GM19238 (cell line): Measurements from ENCODE around the gene NOS2.
"Not testable (repeated sequence)": the region's sequence is repeated elsewhere in the genome, so short reads cannot be mapped to it uniquely, and the experiment has no call there.

ENCODE experiments used
- DNase-seq: peaks from one replicate; pipeline ENCODE4 v3.0.0; 2011; ENCODE audit warnings: low spot score; ENCODE audit not compliant: insufficient read length

NOS2 gene

DNA sequence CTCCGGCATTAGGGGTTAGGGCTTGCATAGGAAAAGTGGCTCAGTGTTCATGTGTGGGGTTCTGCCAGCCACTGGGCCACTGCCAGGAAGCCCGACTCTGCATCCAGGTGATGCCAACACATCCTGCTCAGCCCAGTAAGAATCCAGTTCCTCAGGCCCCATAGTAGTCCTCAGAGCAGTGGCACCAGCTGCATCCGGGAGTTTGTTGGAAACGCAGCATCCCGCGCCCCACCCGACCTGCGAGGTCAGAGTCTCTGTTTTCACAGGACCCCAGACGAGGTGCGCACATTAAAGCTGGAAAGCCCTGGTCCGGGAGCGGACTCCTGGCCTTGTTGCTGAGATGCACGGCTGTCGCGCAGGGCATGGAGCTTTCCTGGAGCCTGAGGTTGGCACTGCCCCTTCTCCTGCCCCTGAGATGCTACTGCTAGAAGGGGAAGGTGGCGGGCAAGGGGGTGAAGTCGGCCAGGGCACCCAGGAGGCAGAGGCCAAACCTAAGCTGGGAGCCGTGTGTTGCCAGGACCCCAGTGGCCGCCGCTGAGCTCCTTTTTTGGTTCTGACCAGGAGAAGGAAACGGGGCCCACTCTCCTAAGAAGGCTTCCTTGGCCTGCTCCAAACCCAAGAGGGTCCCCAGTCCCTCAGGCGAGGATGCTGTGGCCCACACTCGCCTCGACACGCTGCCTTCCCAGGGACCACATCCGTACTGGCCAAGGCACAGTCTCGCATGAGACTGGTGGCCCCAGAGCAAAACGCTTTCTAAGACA lies 44.4 kb downstream of the NOS2 start:
- no peak for DNase-seq

DNA sequence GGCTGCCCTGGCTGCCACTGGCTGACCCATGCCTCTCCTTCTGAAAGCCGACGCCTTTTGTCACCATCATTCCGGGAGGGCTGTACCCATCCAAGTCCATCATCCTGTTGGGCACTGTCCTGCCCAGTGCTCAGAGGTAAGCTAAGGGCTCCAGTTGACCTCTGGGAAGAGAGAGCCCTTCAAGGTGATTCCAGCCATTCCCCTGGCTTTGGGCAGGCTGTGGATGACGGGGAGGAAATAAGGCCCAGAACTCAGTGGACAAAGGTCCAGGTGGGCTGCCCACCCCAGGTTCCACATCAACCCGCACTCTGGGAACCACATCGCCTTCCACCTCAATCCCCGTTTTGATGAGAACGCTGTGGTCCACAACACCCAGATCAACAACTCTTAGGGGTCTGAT lies 45.8 kb downstream of the NOS2 start:
- no peak for DNase-seq

DNA sequence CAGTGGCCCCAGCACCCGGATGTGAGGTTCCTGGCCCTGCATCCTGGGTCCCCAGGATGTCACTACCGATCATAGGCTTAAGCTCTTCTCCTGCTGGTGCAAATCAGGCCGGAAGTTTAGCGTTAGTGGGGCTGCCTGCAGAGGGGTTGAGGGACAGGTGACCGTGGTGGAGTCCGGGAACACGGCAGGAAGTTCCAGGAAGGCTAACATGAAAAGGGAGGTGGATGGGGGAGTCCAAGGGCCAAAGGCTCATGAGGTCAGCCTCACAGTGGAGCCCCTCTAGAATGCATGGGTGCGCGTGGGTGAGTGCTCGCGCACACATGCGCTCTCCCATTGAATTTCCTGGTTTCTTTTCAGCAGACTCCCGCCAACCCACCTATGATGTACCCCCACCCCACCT lies 46.6 kb downstream of the NOS2 start:
- DNase-seq: not testable (repeated sequence)

DNA sequence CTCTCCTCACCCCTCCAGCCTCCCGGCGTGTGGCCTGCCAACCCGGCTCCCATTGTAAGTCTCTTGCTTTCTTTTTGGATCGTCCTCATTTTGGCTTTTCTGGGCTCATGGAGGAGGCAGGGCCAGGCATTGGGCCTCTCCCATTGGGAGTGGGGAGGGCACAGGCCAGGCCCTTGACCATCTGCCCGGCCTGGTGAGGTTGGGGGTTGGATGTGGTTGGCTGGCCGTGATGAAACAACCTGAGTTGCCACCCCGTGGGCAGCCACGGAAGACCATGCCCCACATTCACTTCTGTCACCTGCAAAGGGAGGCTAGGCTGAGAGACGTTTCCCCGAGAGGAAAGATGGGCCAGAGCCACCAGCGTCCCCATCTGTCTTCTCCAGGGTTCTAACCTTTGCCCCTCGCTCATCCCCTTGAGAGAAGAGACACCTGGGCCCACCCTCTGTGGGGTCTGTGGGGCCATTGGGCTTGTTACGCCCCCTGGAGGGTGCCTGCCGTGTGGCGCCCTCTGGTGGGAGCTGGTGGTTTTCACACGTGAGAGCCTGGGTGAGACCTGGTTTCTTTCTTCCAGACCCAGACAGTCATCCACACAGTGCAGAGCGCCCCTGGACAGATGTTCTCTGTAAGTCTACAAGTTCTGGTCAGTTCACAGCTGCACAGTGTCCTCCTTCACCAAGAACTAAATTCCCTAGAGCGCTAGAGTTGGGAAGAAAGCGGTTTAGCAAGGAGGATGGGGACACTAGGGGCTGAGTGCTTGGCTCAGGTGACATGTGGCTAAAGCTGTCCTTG lies 47.3 kb downstream of the NOS2 start:
- DNase-seq: not testable (repeated sequence)

DNA sequence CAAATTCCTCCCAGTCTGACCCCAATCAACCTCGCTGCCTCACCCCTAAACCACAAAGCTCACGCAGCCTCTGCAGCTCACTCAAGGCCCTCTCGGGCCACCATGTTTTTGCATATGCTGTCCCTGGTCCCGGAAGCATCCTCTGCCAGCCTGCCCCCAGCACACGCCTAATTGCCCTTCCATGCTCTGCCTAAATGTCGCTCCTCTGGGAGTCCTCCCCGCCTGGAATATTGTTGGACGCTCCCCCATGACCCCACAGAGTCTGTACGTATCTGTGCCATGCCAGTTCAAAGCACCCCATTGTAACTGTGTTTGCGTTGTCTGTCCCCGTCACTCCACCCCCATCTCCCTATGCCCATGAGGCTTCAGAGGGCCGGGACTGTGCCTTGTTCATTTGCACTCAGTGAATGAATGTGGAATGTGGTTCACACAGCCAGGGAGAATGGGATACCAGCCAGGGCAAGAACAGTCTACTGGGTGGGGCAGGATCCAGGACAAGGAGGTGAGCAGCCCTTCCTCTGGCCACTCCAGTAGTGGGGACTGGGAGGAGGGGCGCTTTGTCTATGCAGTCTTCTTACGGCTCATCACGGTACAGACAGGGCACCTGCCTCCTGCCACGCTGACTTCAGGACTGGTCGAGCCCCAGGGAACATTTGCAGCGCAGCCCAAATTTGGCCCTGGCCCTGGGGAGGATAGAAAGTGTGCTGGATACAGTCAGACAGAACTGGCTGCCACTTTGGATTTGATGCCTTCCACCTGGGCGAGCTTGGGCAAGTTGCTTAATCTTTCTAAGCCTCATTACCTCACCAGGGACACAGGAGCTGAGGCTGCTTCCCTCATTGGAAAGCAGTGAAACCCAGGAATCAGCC lies 48.5 kb downstream of the NOS2 start:
- no peak for DNase-seq

DNA sequence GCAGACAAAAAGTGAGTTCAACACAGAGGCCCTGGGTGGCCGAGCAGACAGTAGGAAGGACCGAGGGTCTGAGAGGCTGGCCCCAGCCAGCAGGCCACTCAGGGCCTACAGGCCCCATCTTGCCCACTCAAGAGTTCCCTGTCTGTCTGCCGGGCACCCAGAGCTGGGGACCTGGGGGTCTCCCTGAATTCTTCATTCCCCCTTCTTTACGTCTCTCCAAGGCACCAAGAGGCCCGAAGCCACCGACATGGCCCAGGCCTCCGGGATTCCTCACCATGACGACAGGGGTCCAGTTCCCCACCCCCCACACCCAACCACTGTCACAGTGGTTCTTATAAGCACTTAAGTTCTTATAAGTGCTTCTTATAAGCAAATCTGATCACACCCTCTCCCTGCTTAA lies 49.2 kb downstream of the NOS2 start:
- no peak for DNase-seq

DNA sequence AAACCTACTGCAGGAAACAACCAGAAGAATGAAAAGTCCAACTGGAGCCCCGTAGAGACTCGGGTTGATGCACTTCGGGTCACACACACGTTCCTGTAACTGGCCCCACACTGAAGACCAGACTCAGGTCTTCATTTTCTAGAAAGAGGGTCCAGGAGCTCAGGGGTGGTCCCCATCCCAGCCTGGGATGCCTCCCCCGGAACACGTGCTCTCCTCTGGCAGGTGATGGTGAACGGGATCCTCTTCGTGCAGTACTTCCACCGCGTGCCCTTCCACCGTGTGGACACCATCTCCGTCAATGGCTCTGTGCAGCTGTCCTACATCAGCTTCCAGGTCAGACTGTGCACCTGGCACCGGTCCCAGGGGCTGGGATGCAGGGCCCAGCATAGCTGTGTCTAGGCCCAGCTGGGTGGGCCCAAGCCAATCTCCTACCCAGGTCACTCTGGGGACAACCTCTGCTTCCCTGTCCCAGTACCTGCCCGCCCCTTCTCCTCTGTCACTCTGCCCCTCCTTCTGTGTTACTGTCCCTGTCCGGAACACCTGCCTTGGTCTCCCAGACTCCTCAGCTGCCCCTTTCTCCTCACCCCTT lies 50.7 kb downstream of the NOS2 start:
- DNase-seq: not testable (repeated sequence)

DNA sequence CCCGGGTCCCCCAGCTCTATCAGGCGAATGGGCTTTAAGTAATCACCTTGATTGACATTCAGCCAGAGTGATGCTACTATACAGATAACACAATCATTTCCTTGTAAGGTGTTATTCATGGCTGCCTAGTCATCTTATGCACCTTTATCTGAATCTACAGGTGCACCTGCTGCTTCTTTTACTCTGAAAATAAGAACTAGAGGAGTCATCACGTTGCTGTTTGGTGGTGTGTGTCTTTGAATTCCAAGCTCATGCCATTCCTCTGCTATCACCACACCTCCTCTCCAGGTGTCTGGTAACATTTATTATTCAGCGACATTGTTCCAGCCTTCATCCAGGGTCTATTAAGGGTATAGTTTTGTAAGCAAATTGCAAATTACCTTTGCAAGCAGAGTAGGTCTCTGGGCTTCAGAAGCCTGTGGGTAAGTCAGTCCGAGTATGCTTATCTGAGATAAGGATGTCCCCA lies 51.9 kb downstream of the NOS2 start:
- DNase-seq: no peak

DNA sequence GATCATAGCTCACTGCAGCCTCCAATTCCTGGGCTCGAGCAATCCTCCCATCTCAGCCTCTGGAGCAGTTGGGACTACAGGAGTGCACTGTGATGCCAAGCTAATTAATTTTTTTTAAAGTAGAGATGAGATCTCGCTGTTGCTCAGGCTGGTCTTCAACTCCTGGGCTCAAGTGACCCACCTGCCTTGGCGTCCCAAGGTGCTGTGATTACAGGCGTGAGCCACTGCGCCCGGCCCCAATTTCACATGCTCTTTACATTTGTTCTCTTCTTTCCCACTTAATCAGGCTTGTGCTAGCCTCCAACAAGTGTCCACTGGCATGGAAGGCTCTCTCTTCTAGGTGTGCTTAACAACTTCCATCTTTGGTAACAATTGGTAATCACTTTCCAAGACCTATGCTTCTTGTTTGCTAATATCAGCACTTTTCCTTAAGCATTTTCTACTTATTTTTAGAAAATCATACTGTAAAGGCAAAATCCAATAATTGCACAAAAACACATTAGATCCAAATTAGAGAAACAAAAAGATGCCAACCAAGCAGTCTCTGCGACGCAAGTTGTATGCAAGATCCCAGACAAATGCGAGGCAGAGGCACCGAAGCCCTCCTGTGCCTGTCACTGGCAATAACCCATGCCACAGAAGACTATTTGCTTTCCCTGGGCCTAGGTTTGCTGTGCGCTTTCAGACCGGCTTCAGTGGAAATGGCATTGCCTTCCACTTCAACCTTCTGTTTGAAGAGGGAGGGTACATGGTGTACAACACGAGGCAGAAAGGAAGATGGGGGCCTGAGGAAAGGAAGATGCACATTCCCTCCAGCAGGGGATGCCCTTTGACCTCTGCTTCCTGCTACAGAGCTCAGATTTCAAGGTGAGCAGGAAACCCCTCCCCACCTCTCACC lies 52.6 kb downstream of the NOS2 start:
- no peak for DNase-seq

DNA sequence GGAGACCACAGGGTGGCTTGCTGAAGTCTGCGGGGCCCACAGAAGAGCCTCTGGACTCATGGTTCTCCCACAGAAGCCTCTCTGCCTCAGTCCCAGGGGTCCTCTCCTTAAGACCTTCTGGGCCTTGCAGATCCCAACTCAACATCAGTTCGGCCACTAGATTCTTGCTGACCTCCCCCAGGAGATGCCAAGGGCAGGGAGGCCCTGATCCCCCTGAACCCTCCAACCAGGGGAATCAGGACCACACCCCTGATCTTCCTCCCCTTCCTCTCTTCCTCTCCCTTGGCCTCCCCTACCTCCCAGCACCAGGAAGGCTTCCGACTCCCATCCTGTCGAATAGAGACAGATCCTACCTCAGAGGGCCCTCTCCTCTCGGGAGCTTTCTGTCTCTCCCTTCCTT lies 53.4 kb downstream of the NOS2 start:
- DNase-seq: no peak

DNA sequence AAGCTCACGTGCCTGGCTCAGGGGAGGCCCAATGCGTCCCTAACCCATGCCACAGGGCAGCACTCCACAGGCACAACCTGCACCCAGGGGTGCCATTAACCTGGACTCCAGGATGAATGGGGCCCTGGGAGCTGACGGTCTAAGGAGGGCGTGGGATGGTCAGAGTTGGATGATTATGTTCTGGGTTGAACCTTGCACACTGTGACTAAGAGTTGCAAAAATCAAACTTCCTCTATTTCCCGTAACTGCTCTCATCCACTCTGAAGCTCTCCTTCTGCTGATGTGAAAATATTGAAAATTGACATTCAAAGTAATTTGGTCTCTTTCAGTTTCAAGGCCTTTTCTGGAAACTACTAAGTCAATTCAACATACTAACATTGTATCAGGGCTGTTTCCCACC lies 54.0 kb downstream of the NOS2 start:
- not testable (repeated sequence) for DNase-seq

DNA sequence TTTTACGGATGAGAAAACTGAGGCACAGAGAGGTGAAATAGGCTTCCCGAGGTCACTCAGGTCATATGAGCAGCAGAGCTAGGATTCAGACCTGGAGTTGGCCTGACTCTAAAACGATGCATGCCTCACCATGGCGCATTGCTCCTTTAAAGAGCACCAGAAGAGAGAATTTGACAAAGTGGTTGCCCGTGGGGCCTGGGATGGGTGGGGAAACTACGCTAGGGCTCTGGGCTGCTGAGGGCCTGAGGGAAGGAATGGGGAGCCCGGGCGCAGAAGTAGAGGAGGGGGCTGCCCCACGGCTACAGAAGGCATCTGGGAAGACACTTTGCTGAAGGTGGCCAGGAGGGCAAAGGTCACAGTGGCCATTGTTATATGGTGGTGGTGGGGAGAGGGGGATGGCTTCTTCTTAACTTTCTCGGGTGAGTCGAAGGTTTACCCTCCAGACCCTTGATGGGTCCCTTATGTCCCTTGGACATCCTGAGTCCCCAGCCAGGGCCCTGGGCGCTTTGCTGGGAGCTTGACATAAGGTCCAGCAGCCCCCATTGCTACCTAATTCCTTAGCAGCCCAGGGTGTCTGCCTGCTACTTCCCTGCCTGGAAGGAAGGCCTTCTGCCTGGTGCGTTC lies 55.0 kb downstream of the NOS2 start:
- not testable (repeated sequence) for DNase-seq

DNA sequence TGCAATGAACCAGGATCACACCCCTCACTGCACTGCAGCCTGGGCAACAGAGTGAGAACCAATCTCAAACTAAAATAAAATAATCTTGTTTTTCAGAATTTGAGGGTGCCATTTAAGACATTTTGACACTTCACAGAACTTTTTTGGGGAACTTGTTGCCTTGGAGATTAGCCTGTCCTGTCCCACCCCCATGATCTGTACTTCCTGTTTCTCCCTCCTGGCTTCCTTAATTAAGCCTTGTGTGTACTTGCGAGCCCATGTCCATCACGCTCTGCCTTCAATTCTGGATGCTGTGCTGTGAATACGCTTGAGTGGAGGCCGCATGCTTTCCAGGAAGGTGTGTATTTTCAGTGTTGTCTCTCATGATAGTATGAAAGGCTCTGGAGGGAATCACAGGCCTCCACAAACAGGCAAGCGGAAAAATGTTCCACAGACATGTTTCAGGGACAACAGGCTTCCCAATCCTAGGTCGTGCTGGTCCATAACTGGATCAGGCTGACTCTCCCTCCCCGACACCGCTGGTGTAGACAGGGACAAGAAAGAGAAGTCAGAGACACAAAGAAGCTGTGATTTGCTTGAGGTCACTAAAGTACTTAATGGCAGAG lies 56.9 kb downstream of the NOS2 start:
- DNase-seq: no peak

DNA sequence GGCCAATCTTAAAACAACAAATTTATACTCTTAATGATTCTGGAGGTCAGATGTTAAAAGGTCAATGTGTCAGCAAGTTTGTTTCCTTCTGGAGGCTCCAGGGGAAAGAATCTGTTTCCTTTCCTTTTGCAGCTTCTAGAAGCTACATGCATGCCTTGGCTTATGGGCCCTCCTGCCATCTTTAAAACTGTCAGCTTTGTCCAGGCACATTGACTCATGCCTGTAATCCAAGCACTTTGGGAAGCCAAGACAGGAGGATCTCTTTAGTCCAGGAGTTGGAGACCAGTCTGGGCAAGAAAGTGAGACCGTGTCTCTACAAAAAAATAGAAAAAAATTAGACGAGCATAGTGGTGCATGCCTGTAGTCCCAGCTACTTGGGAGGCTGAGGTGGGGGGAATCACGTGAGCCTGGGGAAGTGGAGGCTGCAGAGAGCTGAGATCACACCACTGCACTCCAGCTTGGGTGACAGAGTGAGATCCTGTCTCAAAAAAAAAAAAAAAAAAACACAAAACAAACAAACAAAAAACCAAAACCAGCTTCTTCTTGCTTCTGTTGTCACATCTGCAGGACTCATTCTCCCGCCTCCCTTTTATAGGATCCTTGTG lies 58.3 kb downstream of the NOS2 start:
- no peak for DNase-seq

DNA sequence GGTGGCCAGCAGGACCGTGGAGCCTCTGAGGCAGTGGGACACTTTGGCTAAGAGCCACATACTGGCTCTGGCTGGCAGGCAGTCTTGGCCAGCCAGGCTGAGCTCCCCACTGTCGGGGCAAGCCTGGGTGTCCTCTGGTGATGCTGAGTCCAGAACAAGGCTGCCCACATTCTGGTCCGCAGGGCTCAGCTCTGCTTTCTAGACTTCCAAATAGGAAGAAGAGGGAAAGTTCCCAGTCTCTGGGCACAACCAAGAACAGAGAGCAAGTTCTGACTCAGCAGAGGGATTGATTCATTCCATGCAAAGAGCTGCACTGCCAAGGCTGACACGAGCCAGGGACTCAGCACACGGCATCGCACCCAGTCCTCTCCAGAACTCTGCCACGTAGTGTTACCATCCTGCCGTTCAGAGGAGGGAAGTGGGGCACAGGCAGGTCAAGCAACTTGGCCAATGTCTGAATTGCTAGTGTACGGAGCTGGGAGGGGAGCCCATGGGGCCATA lies 58.9 kb downstream of the NOS2 start:
- DNase-seq: no peak

DNA sequence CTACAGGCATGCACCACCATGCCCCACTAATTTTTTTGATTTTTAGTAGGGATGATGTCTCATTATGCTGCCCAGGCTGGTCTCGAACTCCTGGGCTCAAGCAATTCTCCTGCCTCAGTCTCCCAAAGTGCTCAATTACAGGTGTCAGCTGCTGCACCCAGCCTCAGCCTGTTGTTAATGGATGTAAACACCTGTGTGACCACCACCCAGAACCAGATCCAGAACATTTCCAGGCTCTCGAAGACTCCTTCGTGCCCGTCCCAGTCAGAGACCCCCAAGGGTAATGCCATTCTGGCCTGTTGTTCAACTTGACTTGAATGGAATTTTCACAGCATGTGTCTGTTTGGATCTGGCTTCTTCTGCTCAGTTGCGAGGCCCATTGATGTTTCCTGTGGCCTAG lies 59.8 kb downstream of the NOS2 start:
- DNase-seq: not testable (repeated sequence)

DNA sequence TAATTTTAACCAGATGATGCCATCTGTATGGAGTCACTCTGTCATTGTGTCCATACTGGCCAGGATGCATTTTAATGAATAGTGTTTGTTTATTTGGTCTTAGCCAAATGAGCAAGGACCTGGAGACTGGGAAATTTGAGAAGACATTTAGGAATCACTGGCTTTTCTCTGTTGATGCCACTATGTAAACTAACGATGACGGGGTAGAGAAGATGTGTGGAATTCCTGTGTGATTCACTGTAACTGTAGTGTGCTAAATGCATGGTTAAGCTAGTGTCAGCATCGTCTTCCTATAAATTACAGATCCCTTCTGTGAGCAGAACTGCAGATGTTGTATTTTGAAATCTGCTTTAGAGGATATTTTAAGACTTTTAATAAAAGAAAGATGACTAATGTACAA lies 66.6 kb downstream of the NOS2 start:
- DNase-seq: no peak

DNA sequence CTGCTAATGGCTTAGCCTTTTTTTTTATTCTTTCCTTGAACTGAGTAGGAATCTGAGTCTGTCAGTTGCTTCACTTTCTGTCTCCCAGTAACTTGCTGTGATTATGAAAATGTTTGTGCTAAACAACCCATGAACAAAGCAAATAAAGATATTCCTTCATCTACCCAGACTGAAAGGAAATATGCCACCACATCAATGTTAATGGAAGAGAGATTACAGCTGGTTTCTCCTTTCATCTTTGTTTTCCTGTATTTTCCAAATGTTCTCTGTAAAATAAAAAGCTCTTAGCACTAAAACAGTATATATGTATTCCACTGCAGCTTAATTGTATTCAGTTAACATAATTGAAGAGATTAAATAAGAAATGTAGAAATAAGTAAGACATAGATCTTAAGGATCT lies 67.6 kb downstream of the NOS2 start:
- DNase-seq: not testable (repeated sequence)

DNA sequence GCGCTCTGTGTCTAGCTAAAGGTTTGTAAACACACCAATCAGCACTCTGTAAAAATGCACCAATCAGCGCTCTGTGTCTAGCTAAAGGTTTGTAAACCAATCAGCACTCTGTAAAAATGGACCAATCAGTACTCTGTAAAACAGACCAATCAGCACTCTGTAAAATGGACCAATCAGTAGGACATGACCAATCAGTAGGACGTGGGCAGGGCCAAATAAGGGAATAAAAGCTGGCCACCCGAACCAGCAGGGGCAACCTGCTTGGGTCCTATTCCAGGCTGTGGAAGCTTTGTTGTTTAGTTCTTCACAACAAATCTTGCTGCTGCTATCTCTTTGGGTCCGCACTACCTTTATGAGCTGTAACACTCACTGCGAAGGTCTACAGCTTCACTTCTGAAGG lies 74.3 kb downstream of the NOS2 start:
- not testable (repeated sequence) for DNase-seq
